ENCODE results near the gene ZXDC.

Gene ZXDC

DNA sequence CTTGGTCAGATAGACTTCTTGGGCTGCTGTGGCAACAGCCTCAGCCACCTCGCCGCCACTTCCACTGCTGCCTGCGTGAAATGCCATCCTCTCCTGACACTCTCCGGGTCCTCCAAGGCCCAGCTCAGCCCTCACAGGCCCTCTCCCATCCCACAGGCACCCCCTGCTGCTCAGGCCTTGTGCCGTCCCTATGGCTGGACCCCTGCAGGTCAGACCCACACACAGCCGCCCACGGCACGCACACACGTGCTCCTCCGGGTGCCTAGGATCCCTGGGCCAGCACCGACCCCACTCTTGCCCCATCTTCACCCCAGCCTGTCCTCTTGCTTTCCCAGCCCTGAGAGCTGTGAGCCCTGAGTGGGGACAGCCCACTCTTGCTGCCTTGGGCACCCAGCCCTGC lies 61.3 kb downstream of the ZXDC start:
- Histone ChIP-seq H3K4me1 (ENCODE audit: control insufficient read depth, insufficient read depth, low read length) (no peaks in the 10 kb centered on the region), H3K9ac (ENCODE audit: low read length in 2 of 2) (no peak overlapping the region), H3K27ac (ENCODE audit: low read length) (no peak overlapping the region), H3K36me3 (ENCODE audit: control insufficient read depth in 2 of 2, insufficient read depth in 2 of 2, low read length in 2 of 2) (no peaks in the 10 kb centered on the region), H3K9me3 (ENCODE audit: control insufficient read depth in 2 of 2, low read length in 2 of 2) (no peaks in the 10 kb centered on the region), H3K27me3 (ENCODE audit: control insufficient read depth in 1 of 2, insufficient read depth in 2 of 2, low read length in 2 of 2) (peaks cover 29 to 30% of the 10 kb centered on the region in 2 donors), H3K4me3 (ENCODE audit: low read length in 2 of 2) (no peak overlapping the region)

DNA sequence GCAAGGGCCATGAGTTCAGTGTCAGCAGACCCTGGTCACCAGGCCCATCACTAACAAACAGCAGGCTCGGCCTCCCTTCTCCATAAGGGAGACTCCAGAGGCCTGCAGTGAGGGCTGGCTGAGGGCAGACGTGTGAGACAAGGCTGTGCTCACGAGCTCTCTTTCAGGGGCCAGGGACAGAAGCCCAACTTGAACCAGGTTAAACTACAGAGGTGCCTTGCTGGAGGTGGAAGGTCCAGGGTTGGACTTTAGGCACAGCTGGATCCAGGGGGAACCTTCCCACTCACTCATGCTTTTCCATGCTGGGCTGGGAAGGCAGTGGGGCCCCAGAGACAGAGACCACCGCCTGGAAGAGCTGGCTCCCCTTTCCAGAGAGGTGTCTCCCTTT lies 62.0 kb downstream of the ZXDC start:
- Histone ChIP-seq H3K4me3 (ENCODE audit: low read length in 2 of 2) (no peak overlapping the region), H3K9ac (ENCODE audit: low read length in 2 of 2) (no peak overlapping the region), H3K36me3 (ENCODE audit: control insufficient read depth in 2 of 2, insufficient read depth in 2 of 2, low read length in 2 of 2) (no peaks in the 10 kb centered on the region), H3K9me3 (ENCODE audit: control insufficient read depth in 2 of 2, low read length in 2 of 2) (no peaks in the 10 kb centered on the region), H3K27ac (ENCODE audit: low read length) (no peak overlapping the region), H3K4me1 (ENCODE audit: control insufficient read depth, insufficient read depth, low read length) (no peaks in the 10 kb centered on the region), H3K27me3 (ENCODE audit: control insufficient read depth in 1 of 2, insufficient read depth in 2 of 2, low read length in 2 of 2) (peaks cover 29 to 30% of the 10 kb centered on the region in 2 donors)

DNA sequence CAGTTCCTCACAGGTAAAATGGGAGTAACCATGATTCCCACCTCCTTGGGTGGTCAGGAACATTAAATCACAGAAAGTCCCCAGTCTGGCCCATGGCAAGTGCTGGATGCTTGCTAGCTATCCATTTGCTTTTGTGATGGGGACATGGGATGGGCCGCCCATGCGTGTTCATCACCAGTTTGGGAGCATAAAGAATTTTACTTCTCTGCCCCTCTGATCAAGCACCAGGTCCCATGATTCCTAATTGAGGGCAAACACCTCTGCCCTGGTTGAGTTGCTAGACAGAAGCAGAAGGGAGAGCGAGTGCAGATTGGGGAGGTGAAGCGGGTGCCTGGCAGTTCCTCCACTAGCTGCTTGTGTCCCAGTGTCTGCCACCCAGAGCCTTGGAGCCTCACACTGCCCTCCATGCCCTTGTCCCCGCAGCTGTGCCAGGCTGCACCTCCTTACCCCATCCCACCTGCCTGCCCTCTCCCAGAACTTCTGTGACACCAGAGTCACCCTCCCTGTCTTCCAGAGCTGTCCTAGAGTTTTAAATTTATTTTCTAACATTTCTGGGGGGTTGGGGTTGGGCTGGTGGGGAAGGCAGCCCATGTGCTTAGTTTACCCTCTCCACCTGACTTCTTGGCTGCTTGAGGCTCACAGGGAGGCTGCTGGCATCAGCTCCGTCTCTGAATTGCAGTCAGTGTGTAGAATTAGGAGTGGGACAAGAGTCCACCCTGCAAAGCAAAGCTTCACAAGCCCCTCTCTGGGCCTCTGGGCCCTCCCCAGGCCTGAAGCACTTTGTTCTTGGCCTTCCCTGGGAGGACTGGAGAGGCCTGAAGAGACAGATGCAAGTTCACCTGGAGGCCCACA lies 62.6 kb downstream of the ZXDC start:
- H3K4me3 ChIP-seq (ENCODE audit: low read length in 2 of 2) = no peak overlapping the region
- peaks cover 29% of the 10 kb centered on the region in 2 donors for H3K27me3 ChIP-seq (ENCODE audit: control insufficient read depth in 1 of 2, insufficient read depth in 2 of 2, low read length in 2 of 2)
- H3K4me1 ChIP-seq (ENCODE audit: control insufficient read depth, insufficient read depth, low read length) = no peaks in the 10 kb centered on the region
- H3K27ac ChIP-seq (ENCODE audit: low read length) = no peak overlapping the region
- H3K9ac ChIP-seq (ENCODE audit: low read length in 2 of 2) = no peak overlapping the region
- no peaks in the 10 kb centered on the region for H3K36me3 ChIP-seq (ENCODE audit: control insufficient read depth in 2 of 2, insufficient read depth in 2 of 2, low read length in 2 of 2)
- no peaks in the 10 kb centered on the region for H3K9me3 ChIP-seq (ENCODE audit: control insufficient read depth in 2 of 2, low read length in 2 of 2)

DNA sequence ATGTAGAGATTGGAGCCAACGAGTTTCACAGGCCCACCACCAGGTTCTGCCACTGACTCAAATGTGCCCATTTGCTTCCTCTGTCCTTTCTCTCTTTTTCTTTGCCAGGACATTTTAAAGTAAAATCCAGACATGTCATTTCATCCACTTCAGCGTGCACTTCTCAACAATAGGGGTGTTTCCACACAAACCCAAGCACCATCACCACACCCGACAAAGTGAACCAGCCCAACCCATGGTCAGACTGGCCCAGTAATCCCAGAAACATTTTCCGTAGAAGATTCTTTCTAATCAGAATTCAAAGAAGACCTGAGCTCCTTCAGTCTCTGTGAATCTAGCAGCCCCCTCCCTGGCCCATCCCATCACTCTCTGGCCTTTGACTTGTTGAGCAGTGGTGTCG lies 67.6 kb downstream of the ZXDC start:
- no peaks in the 10 kb centered on the region for H3K36me3 ChIP-seq (ENCODE audit: control insufficient read depth in 2 of 2, insufficient read depth in 2 of 2, low read length in 2 of 2)
- H3K9me3 ChIP-seq (ENCODE audit: control insufficient read depth in 2 of 2, low read length in 2 of 2) = no peaks in the 10 kb centered on the region
- no peak overlapping the region for H3K4me3 ChIP-seq (ENCODE audit: low read length in 2 of 2)
- H3K4me1 ChIP-seq (ENCODE audit: control insufficient read depth, insufficient read depth, low read length) = no peaks in the 10 kb centered on the region
- no peak overlapping the region for H3K9ac ChIP-seq (ENCODE audit: low read length in 2 of 2)
- H3K27ac ChIP-seq (ENCODE audit: low read length) = no peak overlapping the region
- no peaks in the 10 kb centered on the region for H3K27me3 ChIP-seq (ENCODE audit: control insufficient read depth in 1 of 2, insufficient read depth in 2 of 2, low read length in 2 of 2)

DNA sequence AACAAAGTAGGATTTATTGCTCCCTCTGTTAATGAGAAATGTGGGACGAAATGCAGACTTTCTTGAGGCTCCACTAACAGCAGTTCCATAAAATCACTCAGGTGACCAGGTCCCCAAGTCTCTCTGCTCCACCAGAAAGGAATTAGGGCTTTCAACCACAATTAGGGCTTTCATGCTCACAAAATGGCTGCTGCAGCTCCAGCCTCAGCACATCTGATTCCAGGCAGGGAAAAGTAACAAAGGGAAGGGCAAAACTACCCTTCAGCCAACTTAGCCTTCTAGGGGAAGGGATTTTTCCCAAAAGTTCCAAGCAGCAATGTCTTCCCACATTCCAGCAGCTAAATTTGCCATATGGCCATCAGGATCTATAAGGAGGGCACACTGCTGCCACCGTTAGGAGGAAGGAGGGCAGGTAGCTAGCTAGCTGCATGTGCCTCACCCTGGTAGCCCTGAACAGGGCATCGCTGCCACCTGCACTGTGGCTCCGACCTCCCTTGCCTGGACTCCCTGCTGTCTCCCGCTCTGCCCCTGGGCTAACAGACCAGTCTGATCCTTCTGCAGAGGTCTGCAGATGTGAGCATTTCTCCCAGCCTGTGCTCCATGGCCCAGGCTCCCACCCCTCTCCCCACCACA lies 68.2 kb downstream of the ZXDC start:
- Histone ChIP-seq H3K36me3 (ENCODE audit: control insufficient read depth in 2 of 2, insufficient read depth in 2 of 2, low read length in 2 of 2) (no peaks in the 10 kb centered on the region), H3K4me1 (ENCODE audit: control insufficient read depth, insufficient read depth, low read length) (no peaks in the 10 kb centered on the region), H3K27me3 (ENCODE audit: control insufficient read depth in 1 of 2, insufficient read depth in 2 of 2, low read length in 2 of 2) (no peaks in the 10 kb centered on the region), H3K9me3 (ENCODE audit: control insufficient read depth in 2 of 2, low read length in 2 of 2) (no peaks in the 10 kb centered on the region), H3K4me3 (ENCODE audit: low read length in 2 of 2) (no peak overlapping the region), H3K9ac (ENCODE audit: low read length in 2 of 2) (no peak overlapping the region), H3K27ac (ENCODE audit: low read length) (no peak overlapping the region)

DNA sequence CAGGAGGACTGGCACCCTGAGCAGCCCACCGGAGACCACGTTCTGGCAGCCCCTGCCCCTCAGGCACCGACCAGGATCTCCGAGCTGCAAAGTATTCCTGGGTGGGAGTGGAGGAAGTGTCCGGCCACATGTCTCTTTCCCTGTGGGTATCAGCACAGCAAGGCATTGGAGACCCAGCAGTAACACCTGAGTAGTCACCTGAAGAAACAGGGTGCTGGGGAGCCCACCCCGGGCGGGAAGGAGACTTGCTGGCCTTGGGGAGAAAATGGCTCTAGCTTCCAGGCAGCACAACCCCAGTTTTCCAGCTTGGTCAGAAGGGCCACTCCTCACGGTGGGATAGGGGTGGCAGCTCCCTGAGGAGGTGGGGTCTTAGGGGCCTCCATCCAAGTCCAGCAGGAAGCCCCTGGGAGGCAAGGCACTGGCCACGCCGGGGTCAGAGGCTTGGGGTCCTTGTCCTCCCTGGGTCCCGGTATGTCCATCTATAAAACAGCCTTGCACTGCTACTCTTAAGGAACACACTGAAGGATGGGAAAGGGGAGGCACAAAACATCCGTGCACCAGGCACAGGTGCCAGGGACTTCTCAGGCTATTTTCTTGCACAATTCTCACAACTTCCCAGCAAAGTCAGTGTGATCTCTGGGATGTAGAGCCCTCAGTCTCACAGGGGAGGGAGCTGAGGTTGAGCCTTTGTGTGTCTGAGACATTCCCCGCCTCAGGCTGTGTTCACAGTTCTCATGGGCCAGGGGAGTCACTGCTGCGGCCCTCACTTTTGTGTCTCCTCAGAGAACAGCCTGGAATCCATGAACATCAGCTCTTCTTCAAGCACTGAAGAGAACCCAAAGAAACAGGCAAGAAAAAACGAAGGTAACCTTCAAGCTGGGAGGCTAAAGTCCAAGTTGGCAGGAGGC lies 69.0 kb downstream of the ZXDC start:
- H3K36me3 ChIP-seq (ENCODE audit: control insufficient read depth in 2 of 2, insufficient read depth in 2 of 2, low read length in 2 of 2) = no peaks in the 10 kb centered on the region
- H3K9ac ChIP-seq (ENCODE audit: low read length in 2 of 2) = no peak overlapping the region
- no peaks in the 10 kb centered on the region for H3K9me3 ChIP-seq (ENCODE audit: control insufficient read depth in 2 of 2, low read length in 2 of 2)
- no peak overlapping the region for H3K27ac ChIP-seq (ENCODE audit: low read length)
- H3K4me1 ChIP-seq (ENCODE audit: control insufficient read depth, insufficient read depth, low read length) = no peaks in the 10 kb centered on the region
- peaks cover 0 to 3% of the 10 kb centered on the region in 2 donors for H3K27me3 ChIP-seq (ENCODE audit: control insufficient read depth in 1 of 2, insufficient read depth in 2 of 2, low read length in 2 of 2)
- no peak overlapping the region for H3K4me3 ChIP-seq (ENCODE audit: low read length in 2 of 2)

DNA sequence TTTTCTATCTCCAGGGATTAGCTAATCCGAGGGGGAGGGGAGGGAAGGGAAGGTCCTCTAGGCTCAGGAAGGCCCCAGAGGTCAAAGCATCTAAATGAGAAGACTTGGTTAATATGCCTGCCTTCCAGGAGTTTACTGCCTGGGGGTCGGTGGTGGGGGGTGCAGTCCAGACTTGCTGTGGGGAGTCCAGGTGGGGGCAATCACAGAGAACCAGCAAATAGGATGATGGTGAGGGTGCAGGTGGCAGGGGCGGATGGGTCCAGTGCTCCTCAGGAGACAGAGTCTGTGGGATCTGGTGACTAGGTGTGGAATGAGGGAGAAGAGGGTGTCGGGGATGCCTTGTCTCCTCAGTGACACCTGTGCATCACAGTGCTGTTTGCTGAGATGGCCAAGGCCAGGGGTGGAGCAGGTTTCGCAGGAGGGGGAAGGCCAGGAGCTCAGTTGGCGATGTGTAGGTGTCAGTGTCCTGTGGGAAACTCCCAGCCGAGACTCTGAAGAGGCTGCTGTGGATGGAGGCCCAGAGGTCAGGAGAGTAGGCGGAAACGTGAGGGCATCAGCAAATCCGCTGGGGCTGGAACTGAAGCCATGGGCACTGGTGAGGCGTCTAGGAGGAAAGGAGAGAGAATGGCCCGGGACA lies 72.9 kb downstream of the ZXDC start:
- Histone ChIP-seq H3K9me3 (ENCODE audit: control insufficient read depth in 2 of 2, low read length in 2 of 2) (no peaks in the 10 kb centered on the region), H3K36me3 (ENCODE audit: control insufficient read depth in 2 of 2, insufficient read depth in 2 of 2, low read length in 2 of 2) (no peaks in the 10 kb centered on the region), H3K4me1 (ENCODE audit: control insufficient read depth, insufficient read depth, low read length) (no peaks in the 10 kb centered on the region), H3K9ac (ENCODE audit: low read length in 2 of 2) (no peak overlapping the region), H3K27me3 (ENCODE audit: control insufficient read depth in 1 of 2, insufficient read depth in 2 of 2, low read length in 2 of 2) (peaks cover 0 to 4% of the 10 kb centered on the region in 2 donors), H3K4me3 (ENCODE audit: low read length in 2 of 2) (no peak overlapping the region), H3K27ac (ENCODE audit: low read length) (no peak overlapping the region)

DNA sequence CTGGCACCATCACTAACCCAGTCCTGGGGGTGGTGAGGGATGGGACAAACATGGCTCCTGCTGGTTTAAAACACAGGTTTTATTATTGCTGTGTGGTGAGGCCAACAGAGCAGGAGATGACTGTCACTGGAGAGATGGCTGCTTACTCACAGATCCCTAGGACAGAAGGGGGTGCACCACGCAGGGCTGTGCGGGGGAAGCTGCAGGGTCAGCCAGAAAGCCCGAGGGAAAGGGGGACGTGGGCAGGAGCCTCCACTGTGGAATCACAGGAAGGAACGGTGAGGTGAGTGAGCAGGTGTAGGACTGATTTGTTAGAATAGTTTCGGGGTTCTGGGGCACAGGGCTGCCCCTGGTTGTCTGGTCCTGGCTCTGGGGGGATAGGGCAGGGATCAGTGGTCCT lies 73.5 kb downstream of the ZXDC start:
- no peak overlapping the region for H3K4me3 ChIP-seq (ENCODE audit: low read length in 2 of 2)
- no peak overlapping the region for H3K27ac ChIP-seq (ENCODE audit: low read length)
- peaks cover 0 to 4% of the 10 kb centered on the region in 2 donors for H3K27me3 ChIP-seq (ENCODE audit: control insufficient read depth in 1 of 2, insufficient read depth in 2 of 2, low read length in 2 of 2)
- H3K9ac ChIP-seq (ENCODE audit: low read length in 2 of 2) = no peak overlapping the region
- no peaks in the 10 kb centered on the region for H3K4me1 ChIP-seq (ENCODE audit: control insufficient read depth, insufficient read depth, low read length)
- H3K36me3 ChIP-seq (ENCODE audit: control insufficient read depth in 2 of 2, insufficient read depth in 2 of 2, low read length in 2 of 2) = no peaks in the 10 kb centered on the region
- no peaks in the 10 kb centered on the region for H3K9me3 ChIP-seq (ENCODE audit: control insufficient read depth in 2 of 2, low read length in 2 of 2)

DNA sequence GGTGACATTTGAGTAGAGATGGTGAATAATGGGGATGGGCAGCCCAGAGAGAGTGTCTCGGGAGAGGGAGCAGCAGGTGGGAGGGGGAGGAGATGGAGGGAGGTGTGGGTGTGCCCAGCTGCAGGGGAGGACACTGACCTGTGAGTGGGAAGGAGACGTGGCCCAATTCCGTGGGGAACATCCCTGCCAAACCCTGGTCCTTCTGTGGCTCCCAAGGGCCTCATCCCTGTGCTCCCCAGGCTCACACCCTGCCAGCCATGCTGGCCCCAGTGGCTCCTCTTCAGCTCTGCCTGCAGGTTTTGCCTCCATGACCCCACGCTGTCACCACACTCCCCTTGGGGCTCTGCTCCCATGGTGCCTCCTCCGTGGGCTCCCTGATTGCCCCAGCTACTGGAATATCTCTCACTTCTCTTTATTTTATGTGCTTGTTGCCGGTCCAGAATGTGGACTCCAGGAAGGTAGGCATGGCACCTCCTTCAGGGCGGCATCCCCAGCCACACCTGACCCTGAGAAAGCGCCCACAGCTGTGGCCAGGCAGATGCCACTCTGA lies 74.0 kb downstream of the ZXDC start:
- Histone ChIP-seq H3K27ac (ENCODE audit: low read length) (no peak overlapping the region), H3K4me3 (ENCODE audit: low read length in 2 of 2) (no peak overlapping the region), H3K9ac (ENCODE audit: low read length in 2 of 2) (no peak overlapping the region)

DNA sequence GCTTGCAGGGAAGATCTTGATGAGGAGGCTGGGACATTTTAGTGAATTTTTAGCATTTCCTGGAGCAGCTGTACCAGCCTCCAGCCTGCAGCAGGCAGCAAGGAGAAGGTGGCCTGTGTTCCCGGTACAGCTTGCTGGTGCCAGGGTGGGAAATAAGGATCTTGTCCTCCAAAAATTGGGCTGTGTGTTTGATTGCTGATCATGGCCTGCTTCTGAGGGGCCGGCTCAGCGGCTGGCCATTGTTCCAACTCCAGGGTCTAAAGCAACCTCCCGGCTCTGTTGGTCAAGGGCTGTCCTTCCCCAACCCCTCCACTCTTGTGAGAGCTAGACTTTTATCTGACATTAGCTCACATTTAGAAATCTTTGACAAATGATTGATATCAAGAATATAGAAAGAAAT lies 75.9 kb downstream of the ZXDC start:
- Histone ChIP-seq H3K9me3 (ENCODE audit: control insufficient read depth in 2 of 2, low read length in 2 of 2) (no peaks in the 10 kb centered on the region), H3K4me1 (ENCODE audit: control insufficient read depth, insufficient read depth, low read length) (peaks cover 4% of the 10 kb centered on the region), H3K27me3 (ENCODE audit: control insufficient read depth in 1 of 2, insufficient read depth in 2 of 2, low read length in 2 of 2) (peaks cover 0 to 7% of the 10 kb centered on the region in 2 donors), H3K27ac (ENCODE audit: low read length) (no peak overlapping the region), H3K4me3 (ENCODE audit: low read length in 2 of 2) (no peak overlapping the region), H3K9ac (ENCODE audit: low read length in 2 of 2) (no peak overlapping the region), H3K36me3 (ENCODE audit: control insufficient read depth in 2 of 2, insufficient read depth in 2 of 2, low read length in 2 of 2) (no peaks in the 10 kb centered on the region)

More for the DNA sequence above, 74.0 kb downstream of the ZXDC start:
- Histone ChIP-seq H3K27me3 (ENCODE audit: control insufficient read depth in 1 of 2, insufficient read depth in 2 of 2, low read length in 2 of 2) (peaks cover 0 to 4% of the 10 kb centered on the region in 2 donors), H3K9me3 (ENCODE audit: control insufficient read depth in 2 of 2, low read length in 2 of 2) (no peaks in the 10 kb centered on the region), H3K4me1 (ENCODE audit: control insufficient read depth, insufficient read depth, low read length) (no peaks in the 10 kb centered on the region), H3K36me3 (ENCODE audit: control insufficient read depth in 2 of 2, insufficient read depth in 2 of 2, low read length in 2 of 2) (no peaks in the 10 kb centered on the region)

All from stomach smooth muscle (tissue), 2 donors.